ENCODE results near the gene MRPL43. TPM values are rescaled to one million over a fixed set of nuclear protein-coding genes. Genes with fewer than 3 reads are reported as not detected.

MRPL43 gene
- total RNA-seq, 1 experiment from 2014 or later: 91.3 TPM

GRCh38 chr10:100986623-100986951, 710 bp downstream of the MRPL43 start:
- Mint-ChIP-seq H3K27me3 (ENCODE audit: low read depth) (no peaks in the 10 kb centered on the region), H3K36me3 (peaks cover 24% of the 10 kb centered on the region), H3K4me1 (peaks cover 13% of the 10 kb centered on the region), H3K4me3 (peak overlapping the region; percentile 93), H3K9me3 (no peaks in the 10 kb centered on the region), H3K27ac (no peak overlapping the region; the same call in 1 of the 2 replicates)
- CTCF ChIA-PET: interaction anchor here (0.8 to 4.5 kb wide), 8 partner anchors 11 to 109 kb away, joined by 3 to 28 read pairs (median 5); partner anchors contain the start of genes SEMA4G and SLF2
- no peak for DNase-seq (ENCODE audit: low spot score)
- peak; percentile 3; the same call in 1 of the 2 replicates for ATAC-seq
- POLR2A ChIA-PET: interaction anchor here (1.3 kb wide), 1 partner anchor 10 kb away, joined by 5 read pairs; no protein-coding TSS in a partner anchor
- TF ChIP-seq GRHL2 (CRISPR knock-in tag; IDR thresholded peaks at IDR 0.05; ENCODE audit: insufficient replicate concordance, severe bottlenecking) (no peak), ZNF416 (CRISPR knock-in tag; IDR thresholded peaks at IDR 0.05) (no peak), CREM (CRISPR knock-in tag; IDR thresholded peaks at IDR 0.05) (no peak), FOXP1 (CRISPR knock-in tag; IDR thresholded peaks at IDR 0.05; ENCODE audit: borderline replicate concordance) (no peak), ATF1 (CRISPR knock-in tag; IDR thresholded peaks at IDR 0.05) (no peak), NR2C2 (CRISPR knock-in tag; IDR thresholded peaks at IDR 0.05) (no peak), ZNF121 (CRISPR knock-in tag; IDR thresholded peaks at IDR 0.05) (no peak), ZNF317 (CRISPR knock-in tag; IDR thresholded peaks at IDR 0.05; ENCODE audit: borderline replicate concordance, low read depth) (no peak), MAX (CRISPR knock-in tag; IDR thresholded peaks at IDR 0.05) (no peak), ETV6 (CRISPR knock-in tag; IDR thresholded peaks at IDR 0.05) (no peak), GTF2I (CRISPR knock-in tag; conservative IDR thresholded peaks at IDR 0.05) (no peak)
- TF ChIP-seq, protein P1, sequence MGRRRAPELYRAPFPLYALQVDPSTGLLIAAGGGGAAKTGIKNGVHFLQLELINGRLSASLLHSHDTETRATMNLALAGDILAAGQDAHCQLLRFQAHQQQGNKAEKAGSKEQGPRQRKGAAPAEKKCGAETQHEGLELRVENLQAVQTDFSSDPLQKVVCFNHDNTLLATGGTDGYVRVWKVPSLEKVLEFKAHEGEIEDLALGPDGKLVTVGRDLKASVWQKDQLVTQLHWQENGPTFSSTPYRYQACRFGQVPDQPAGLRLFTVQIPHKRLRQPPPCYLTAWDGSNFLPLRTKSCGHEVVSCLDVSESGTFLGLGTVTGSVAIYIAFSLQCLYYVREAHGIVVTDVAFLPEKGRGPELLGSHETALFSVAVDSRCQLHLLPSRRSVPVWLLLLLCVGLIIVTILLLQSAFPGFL (CRISPR knock-in tag; IDR thresholded peaks at IDR 0.05; ENCODE audit: borderline replicate concordance): no peak
- TF ChIP-seq, protein P2, sequence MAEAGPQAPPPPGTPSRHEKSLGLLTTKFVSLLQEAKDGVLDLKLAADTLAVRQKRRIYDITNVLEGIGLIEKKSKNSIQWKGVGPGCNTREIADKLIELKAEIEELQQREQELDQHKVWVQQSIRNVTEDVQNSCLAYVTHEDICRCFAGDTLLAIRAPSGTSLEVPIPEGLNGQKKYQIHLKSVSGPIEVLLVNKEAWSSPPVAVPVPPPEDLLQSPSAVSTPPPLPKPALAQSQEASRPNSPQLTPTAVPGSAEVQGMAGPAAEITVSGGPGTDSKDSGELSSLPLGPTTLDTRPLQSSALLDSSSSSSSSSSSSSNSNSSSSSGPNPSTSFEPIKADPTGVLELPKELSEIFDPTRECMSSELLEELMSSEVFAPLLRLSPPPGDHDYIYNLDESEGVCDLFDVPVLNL (CRISPR knock-in tag; IDR thresholded peaks at IDR 0.05; ENCODE audit: borderline replicate concordance, low read depth): no peak

DNA sequence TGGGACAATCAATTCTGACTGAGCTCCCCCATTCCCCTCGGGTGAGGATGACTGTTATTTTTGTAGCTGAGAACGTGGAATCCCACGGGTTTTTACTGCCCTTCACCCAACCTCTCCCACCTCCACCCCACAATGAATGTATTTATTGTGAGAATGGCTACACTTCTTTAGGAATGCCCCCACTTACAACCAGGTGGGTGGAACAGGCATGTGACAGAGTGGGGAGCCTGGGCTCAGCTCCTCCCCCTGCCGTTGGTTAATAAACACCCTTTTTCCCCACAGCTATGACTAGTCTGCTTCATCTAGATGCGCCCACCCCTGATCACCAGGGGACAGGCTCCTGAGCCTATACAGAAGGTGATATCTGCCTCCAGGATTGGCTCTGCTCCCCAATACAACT, 2.0 kb downstream of the MRPL43 start:
- H3K27me3 Mint-ChIP-seq (ENCODE audit: low read depth): no peaks in the 10 kb centered on the region
- ChIA-PET POLR2A (no interaction called here), CTCF (interaction anchor here (1.1 to 4.5 kb wide), 3 partner anchors 12 to 26 kb away, joined by 4 to 28 read pairs (median 7); partner anchors contain the start of gene SEMA4G)
- DNase-seq (ENCODE audit: low spot score) (no peak), ATAC-seq (no peak)
- H3K4me1 Mint-ChIP-seq: peaks cover 13% of the 10 kb centered on the region
- no peak overlapping the region for H3K27ac Mint-ChIP-seq
- H3K4me3 Mint-ChIP-seq: peak overlapping the region; percentile 93; the same call in 1 of the 2 replicates
- H3K36me3 Mint-ChIP-seq: peaks cover 12% of the 10 kb centered on the region
- H3K9me3 Mint-ChIP-seq: no peaks in the 10 kb centered on the region
- TF ChIP-seq ZNF121 (CRISPR knock-in tag; IDR thresholded peaks at IDR 0.05) (no peak), ESRRA (CRISPR knock-in tag; IDR thresholded peaks at IDR 0.05; ENCODE audit: borderline replicate concordance) (no peak), JAZF1 (CRISPR knock-in tag; IDR thresholded peaks at IDR 0.05) (no peak), MAX (CRISPR knock-in tag; IDR thresholded peaks at IDR 0.05) (no peak), NFE2L1 (CRISPR knock-in tag; IDR thresholded peaks at IDR 0.05) (no peak), SMAD4 (CRISPR knock-in tag; IDR thresholded peaks at IDR 0.05) (no peak), NR1H2 (CRISPR knock-in tag; IDR thresholded peaks at IDR 0.05) (no peak), FOXJ3 (CRISPR knock-in tag; IDR thresholded peaks at IDR 0.05; ENCODE audit: borderline replicate concordance) (no peak), EMX1 (CRISPR knock-in tag; IDR thresholded peaks at IDR 0.05) (no peak), STAT6 (CRISPR knock-in tag; conservative IDR thresholded peaks at IDR 0.05; ENCODE audit: low read depth) (no peak), NR2C2 (CRISPR knock-in tag; IDR thresholded peaks at IDR 0.05) (no peak), TEAD1 (CRISPR knock-in tag; IDR thresholded peaks at IDR 0.05) (no peak), FOXP4 (CRISPR knock-in tag; IDR thresholded peaks at IDR 0.05) (no peak)
- TF ChIP-seq, protein P3, sequence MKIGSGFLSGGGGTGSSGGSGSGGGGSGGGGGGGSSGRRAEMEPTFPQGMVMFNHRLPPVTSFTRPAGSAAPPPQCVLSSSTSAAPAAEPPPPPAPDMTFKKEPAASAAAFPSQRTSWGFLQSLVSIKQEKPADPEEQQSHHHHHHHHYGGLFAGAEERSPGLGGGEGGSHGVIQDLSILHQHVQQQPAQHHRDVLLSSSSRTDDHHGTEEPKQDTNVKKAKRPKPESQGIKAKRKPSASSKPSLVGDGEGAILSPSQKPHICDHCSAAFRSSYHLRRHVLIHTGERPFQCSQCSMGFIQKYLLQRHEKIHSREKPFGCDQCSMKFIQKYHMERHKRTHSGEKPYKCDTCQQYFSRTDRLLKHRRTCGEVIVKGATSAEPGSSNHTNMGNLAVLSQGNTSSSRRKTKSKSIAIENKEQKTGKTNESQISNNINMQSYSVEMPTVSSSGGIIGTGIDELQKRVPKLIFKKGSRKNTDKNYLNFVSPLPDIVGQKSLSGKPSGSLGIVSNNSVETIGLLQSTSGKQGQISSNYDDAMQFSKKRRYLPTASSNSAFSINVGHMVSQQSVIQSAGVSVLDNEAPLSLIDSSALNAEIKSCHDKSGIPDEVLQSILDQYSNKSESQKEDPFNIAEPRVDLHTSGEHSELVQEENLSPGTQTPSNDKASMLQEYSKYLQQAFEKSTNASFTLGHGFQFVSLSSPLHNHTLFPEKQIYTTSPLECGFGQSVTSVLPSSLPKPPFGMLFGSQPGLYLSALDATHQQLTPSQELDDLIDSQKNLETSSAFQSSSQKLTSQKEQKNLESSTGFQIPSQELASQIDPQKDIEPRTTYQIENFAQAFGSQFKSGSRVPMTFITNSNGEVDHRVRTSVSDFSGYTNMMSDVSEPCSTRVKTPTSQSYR (CRISPR knock-in tag; IDR thresholded peaks at IDR 0.05): no peak
